22Rv1 (cell line): ENCODE measurements around the gene ABL1.
"Not testable (repeated sequence)": the region's sequence is repeated elsewhere in the genome, so short reads cannot be mapped to it uniquely, and the experiment has no call there.

Experiments used
- ZFX ChIP-seq: fragments of 450-650 bp; IDR thresholded peaks from 2 replicates; pipeline ENCODE4 v1.6.1; 2017; ENCODE audit warnings: antibody characterized with exemption, borderline replicate concordance
- TF ChIP-seq, protein P1 (sequence below): fragments of 450-650 bp; IDR thresholded peaks from 2 replicates; pipeline ENCODE4 v1.5.1; 2017; ENCODE audit warnings: mild to moderate bottlenecking

DNA sequence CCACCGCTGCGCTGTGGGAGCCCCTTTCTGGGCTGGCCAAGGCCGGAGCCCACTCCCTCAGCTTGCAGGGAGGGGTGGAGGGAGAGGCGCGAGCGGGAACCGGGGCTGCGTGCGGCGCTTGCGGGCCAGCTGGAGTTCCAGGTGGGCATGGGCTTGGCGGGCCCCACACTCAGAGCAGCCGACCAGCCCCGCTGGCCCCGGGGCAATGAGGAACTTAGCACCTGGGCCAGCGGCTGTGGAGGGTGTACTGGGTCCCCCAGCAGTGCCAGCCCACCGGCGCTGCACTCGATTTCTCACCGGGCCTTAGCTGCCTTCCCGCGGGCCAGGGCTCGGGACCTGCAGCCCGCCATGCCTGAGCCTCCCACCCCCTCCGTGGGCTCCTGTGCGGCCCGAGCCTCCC, 75.0 kb downstream of the ABL1 start:
- TF ChIP-seq, protein P1, sequence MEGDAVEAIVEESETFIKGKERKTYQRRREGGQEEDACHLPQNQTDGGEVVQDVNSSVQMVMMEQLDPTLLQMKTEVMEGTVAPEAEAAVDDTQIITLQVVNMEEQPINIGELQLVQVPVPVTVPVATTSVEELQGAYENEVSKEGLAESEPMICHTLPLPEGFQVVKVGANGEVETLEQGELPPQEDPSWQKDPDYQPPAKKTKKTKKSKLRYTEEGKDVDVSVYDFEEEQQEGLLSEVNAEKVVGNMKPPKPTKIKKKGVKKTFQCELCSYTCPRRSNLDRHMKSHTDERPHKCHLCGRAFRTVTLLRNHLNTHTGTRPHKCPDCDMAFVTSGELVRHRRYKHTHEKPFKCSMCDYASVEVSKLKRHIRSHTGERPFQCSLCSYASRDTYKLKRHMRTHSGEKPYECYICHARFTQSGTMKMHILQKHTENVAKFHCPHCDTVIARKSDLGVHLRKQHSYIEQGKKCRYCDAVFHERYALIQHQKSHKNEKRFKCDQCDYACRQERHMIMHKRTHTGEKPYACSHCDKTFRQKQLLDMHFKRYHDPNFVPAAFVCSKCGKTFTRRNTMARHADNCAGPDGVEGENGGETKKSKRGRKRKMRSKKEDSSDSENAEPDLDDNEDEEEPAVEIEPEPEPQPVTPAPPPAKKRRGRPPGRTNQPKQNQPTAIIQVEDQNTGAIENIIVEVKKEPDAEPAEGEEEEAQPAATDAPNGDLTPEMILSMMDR, result not testable (repeated sequence)
- not testable (repeated sequence) for TF ChIP-seq ZFX
